PC-9 (cell line): Measurements from ENCODE around the gene UNC13B. TPM values are rescaled to one million over a fixed set of nuclear protein-coding genes. Genes with fewer than 3 reads are reported as not detected.

ENCODE experiments used
- BruUV-seq: library from RNA; stranded (reverse); fragments of 400-500 nt; replicated peaks from 2 replicates; lab custom pipeline; 2021; lab: Mats Ljungman, UMichigan
- CTCF ChIA-PET: fragments of 300-600 bp; sonication (Branson Sonifier 250); formaldehyde crosslinking; loops from one replicate; lab custom pipeline; 2022; ENCODE audit warnings: antibody characterized with exemption; lab: Charles Lee
- POLR2A ChIA-PET: fragments of 300-600 bp; sonication (Branson Sonifier 250); formaldehyde crosslinking; loops from one replicate; lab custom pipeline; 2022; ENCODE audit warnings: antibody characterized with exemption; ENCODE audit not compliant: unreplicated experiment; lab: Charles Lee
- DNase-seq, 2 experiments: peaks; one replicate each; pipeline versions ENCODE4 v3.0.0 to v3.0.0-alpha.2; 2015 to 2022; ENCODE audit warnings: mixed read lengths in 1 of 2
- H2AFZ ChIP-seq: fragments of 200-600 bp; sonication (generic); 2 replicates; pipeline ENCODE4 v1.8.1; 2017; ENCODE audit warnings: antibody characterized with exemption
- H3F3A ChIP-seq: fragments of 200-600 bp; sonication (generic); 2 replicates; pipeline ENCODE4 v1.8.1; 2017; ENCODE audit warnings: antibody characterized with exemption, mild to moderate bottlenecking, low read depth; ENCODE audit not compliant: insufficient read depth
- H3K27ac ChIP-seq: fragments of 200-600 bp; sonication (generic); 2 replicates; pipeline ENCODE4 v1.6.1; 2016; ENCODE audit warnings: mixed run types
- H3K27me3 ChIP-seq: fragments of 200-600 bp; sonication (generic); 2 replicates; pipeline ENCODE4 v1.6.1; 2016; ENCODE audit warnings: low read depth, mixed run types; ENCODE audit not compliant: insufficient read depth
- H3K36me3 ChIP-seq: fragments of 200-600 bp; sonication (generic); 2 replicates; pipeline ENCODE4 v1.6.1; 2016; ENCODE audit warnings: low read depth, mixed run types
- H3K4me1 ChIP-seq: fragments of 200-600 bp; sonication (generic); replicated peaks from 2 replicates; pipeline ENCODE4 v1.6.1; 2016; ENCODE audit warnings: mixed run types; ENCODE audit not compliant: insufficient read depth
- H3K4me2 ChIP-seq: fragments of 200-600 bp; sonication (generic); 2 replicates; pipeline ENCODE4 v1.6.1; 2017; ENCODE audit warnings: mixed run types
- H3K4me3 ChIP-seq: fragments of 200-600 bp; sonication (generic); 2 replicates; pipeline ENCODE4 v1.6.1; 2016; ENCODE audit warnings: mixed run types
- H3K79me2 ChIP-seq: fragments of 200-600 bp; sonication (generic); 2 replicates; pipeline ENCODE4 v1.6.1; 2017; ENCODE audit warnings: low read depth, mixed run types
- H3K9me2 ChIP-seq: fragments of 200-600 bp; sonication (generic); 2 replicates; pipeline ENCODE4 v1.8.1; 2017; ENCODE audit warnings: mild to moderate bottlenecking; ENCODE audit not compliant: insufficient read depth
- H3K9me3 ChIP-seq: fragments of 200-600 bp; sonication (generic); 2 replicates; pipeline ENCODE4 v1.8.1; 2016; ENCODE audit warnings: low read depth; ENCODE audit not compliant: insufficient read depth
- H4K20me1 ChIP-seq: fragments of 200-600 bp; sonication (generic); 2 replicates; pipeline ENCODE4 v1.8.1; 2017; ENCODE audit not compliant: insufficient read depth
- CTCF ChIP-seq: fragments of 200-600 bp; sonication (generic); conservative IDR thresholded peaks from 2 replicates; pipeline ENCODE4 v1.6.1; 2017; ENCODE audit warnings: mixed run types, antibody characterized with exemption, mild to moderate bottlenecking, moderate library complexity
- EZH2 ChIP-seq: fragments of 200-600 bp; sonication (generic); IDR thresholded peaks from 2 replicates; pipeline ENCODE4 v1.8.0; 2017; ENCODE audit warnings: antibody characterized with exemption, low read depth
- intact Hi-C: fragments of 100-400 bp; cut with micrococcal nuclease; formaldehyde crosslinking; loops from one replicate; pipeline ENCODE4 v1.10.0; 2022; ENCODE audit not compliant: unreplicated experiment
- total RNA-seq: library from RNA; stranded (reverse); gene quantifications from 2 replicates; pipeline ENCODE4 v1.2.3, GENCODE V29; 2021

UNC13B gene
- total RNA-seq, 1 experiment from 2014 or later, result not detected

- DNase-seq, result no peak
- Histone ChIP-seq H3K27ac (no peak overlapping the region), H3K36me3 (no peaks in the 10 kb centered on the region), H3K4me3 (no peak overlapping the region), H3K27me3 (peaks cover 13% of the 10 kb centered on the region; the same call in 1 of the 2 replicates), H2AFZ (no peak overlapping the region), H3K79me2 (no peaks in the 10 kb centered on the region), H3K9me3 (no peaks in the 10 kb centered on the region; the same call in 1 of the 2 replicates), H4K20me1 (no peaks in the 10 kb centered on the region), H3K4me1 (no peaks in the 10 kb centered on the region), H3F3A (no peaks in the 10 kb centered on the region), H3K4me2 (no peak overlapping the region), H3K9me2 (no peaks in the 10 kb centered on the region)
- intact Hi-C loops, result no loop called here
- no TSS peak for BruUV-seq
- ChIA-PET CTCF (no interaction called here), POLR2A (no interaction called here)
- no peak for TF ChIP-seq EZH2
- TF ChIP-seq CTCF, result no peak
Observed at GRCh38 chr9:35453786-35454185, 292.0 kb downstream of the UNC13B start.

Other genes with a start within 250 kb of the UNC13B start
- not detected in 2 replicates for gene PHF24, start 203.7 kb upstream of the UNC13B start, total RNA-seq
- 0.79 and 0.98 TPM in 2 replicates for gene DNAJB5, start 172.3 kb upstream of the UNC13B start, total RNA-seq
- gene VCP, start 89.4 kb upstream of the UNC13B start, total RNA-seq, result 200 and 216 TPM in 2 replicates
- gene FANCG, start 82.1 kb upstream of the UNC13B start, total RNA-seq, result 45.3 and 48.7 TPM in 2 replicates
- gene PIGO, start 65.4 kb upstream of the UNC13B start, total RNA-seq, result 18.2 and 20.3 TPM in 2 replicates
- gene STOML2, start 58.9 kb upstream of the UNC13B start, total RNA-seq, result 109 and 122 TPM in 2 replicates
- gene ATOSB, start 46.1 kb upstream of the UNC13B start, total RNA-seq, result 7.1 and 10.5 TPM in 2 replicates